Activated CD8-positive, alpha-beta memory T cell treated with anti-CD3 and anti-CD28 coated beads, Interleukin-2, amount 10 ng/mL, durations not matched to agents 7 days and 5 days (primary cell): ENCODE results near the gene CABLES2. TPM values are rescaled to one million over a fixed set of nuclear protein-coding genes. Genes with fewer than 3 reads are reported as not detected.

Experiments used
- ATAC-seq: fragments of 150-1000 bp; cut with Tn5 transposase; one replicate; pipeline ENCODE4 v1.10.0; 2021; ENCODE audit warnings: moderate library complexity
- CTCF ChIA-PET: fragments of 350-600 bp; sonication (Branson Sonifier 250); formaldehyde crosslinking; loops from one replicate; lab custom pipeline; 2021; ENCODE audit warnings: antibody characterized with exemption; lab: Charles Lee
- DNase-seq: peaks from one replicate; pipeline ENCODE4 v3.0.0-alpha.2; 2020
- H3K27ac Mint-ChIP-seq: one replicate; pipeline ENCODE4 v1.8.0; 2021; ENCODE audit warnings: mild to moderate bottlenecking, mixed read lengths
- H3K27me3 Mint-ChIP-seq: one replicate; pipeline ENCODE4 v1.8.0; 2021; ENCODE audit warnings: mixed read lengths
- H3K36me3 Mint-ChIP-seq: one replicate; pipeline ENCODE4 v1.8.0; 2021; ENCODE audit warnings: mild to moderate bottlenecking, mixed read lengths
- H3K4me1 Mint-ChIP-seq: one replicate; pipeline ENCODE4 v1.8.0; 2021; ENCODE audit warnings: mixed read lengths
- H3K4me3 Mint-ChIP-seq: one replicate; pipeline ENCODE4 v1.8.0; 2021; ENCODE audit warnings: mild to moderate bottlenecking, moderate library complexity, mixed read lengths
- H3K9me3 Mint-ChIP-seq: one replicate; pipeline ENCODE4 v1.8.0; 2022; ENCODE audit warnings: low read depth, mixed read lengths
- total RNA-seq, 2 experiments: library from RNA; stranded (reverse); gene quantifications; one replicate each; pipeline ENCODE4 v1.2.3, GENCODE V29; 2021

Gene CABLES2, protein sequence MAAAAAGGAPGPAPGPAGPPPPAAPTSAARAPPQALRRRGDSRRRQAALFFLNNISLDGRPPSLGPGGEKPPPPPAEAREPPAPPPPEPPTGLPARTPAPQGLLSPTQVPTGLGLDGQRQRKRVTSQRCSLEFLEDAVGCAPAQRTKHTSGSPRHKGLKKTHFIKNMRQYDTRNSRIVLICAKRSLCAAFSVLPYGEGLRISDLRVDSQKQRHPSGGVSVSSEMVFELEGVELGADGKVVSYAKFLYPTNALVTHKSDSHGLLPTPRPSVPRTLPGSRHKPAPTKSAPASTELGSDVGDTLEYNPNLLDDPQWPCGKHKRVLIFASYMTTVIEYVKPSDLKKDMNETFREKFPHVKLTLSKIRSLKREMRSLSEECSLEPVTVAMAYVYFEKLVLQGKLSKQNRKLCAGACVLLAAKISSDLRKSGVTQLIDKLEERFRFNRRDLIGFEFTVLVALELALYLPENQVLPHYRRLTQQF
- total RNA-seq: 10 to 100 TPM; 15.6 to 16.5 TPM

GRCh38 chr20:62407221-62407992 is at the start of gene CABLES2:
TSS of gene CABLES2 (minus strand) at chr20:62407285. CDS start at chr20:62407276, 9 bp downstream.
- Mint-ChIP-seq H3K36me3 (no peaks in the 10 kb centered on the region), H3K27me3 (peaks cover 4% of the 10 kb centered on the region), H3K4me3 (peak within 1 kb of the TSS; percentile 79), H3K4me1 (peaks cover 27% of the 10 kb centered on the region), H3K27ac (peak within 1 kb of the TSS; percentile 90), H3K9me3 (no peaks in the 10 kb centered on the region)
- CTCF ChIA-PET: no interaction called here
- ATAC-seq (peak; percentile 93), DNase-seq (peak; percentile 95)

DNA sequence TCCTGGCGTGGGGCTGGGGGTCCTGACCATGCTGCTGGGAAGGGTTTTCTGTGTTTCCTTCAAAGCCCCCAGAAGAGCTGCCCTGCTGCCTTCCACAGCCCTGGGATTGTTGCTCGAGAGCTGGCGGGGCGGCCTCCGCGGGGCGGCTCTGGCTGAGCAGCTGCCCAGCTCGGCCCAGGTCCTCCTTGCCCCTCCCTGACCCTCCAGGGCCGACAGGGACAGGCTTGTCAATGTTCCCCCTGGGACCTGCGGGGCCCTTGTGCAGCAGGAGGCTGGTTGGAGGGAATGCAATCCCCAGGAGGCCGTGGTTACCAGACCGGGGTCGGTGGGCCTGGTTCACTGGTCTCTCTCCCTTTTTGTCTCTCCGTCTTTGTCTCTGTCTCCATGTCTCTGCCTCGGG is 48.8 kb upstream of the CABLES2 start:
- no peak overlapping the region for H3K27ac Mint-ChIP-seq
- H3K27me3 Mint-ChIP-seq: peaks cover 2% of the 10 kb centered on the region
- ATAC-seq (no peak), DNase-seq (no peak)
- CTCF ChIA-PET: no interaction called here
- H3K9me3 Mint-ChIP-seq: no peaks in the 10 kb centered on the region
- no peaks in the 10 kb centered on the region for H3K4me1 Mint-ChIP-seq
- H3K36me3 Mint-ChIP-seq: no peaks in the 10 kb centered on the region
- H3K4me3 Mint-ChIP-seq: no peak overlapping the region

- no peak overlapping the region for H3K4me3 Mint-ChIP-seq
- CTCF ChIA-PET: no interaction called here
- no peaks in the 10 kb centered on the region for H3K36me3 Mint-ChIP-seq
Observed at GRCh38 chr20:62454904-62455636, 48.0 kb upstream of the CABLES2 start.

GRCh38 chr20:62453186-62453808 is 46.2 kb upstream of the CABLES2 start:
- Mint-ChIP-seq H3K4me1 (no peaks in the 10 kb centered on the region), H3K4me3 (no peak overlapping the region), H3K36me3 (no peaks in the 10 kb centered on the region), H3K27ac (no peak overlapping the region), H3K27me3 (peaks cover 2% of the 10 kb centered on the region), H3K9me3 (no peaks in the 10 kb centered on the region)
- DNase-seq: no peak
- no peak for ATAC-seq
- CTCF ChIA-PET: no interaction called here

More at GRCh38 chr20:62454904-62455636, 48.0 kb upstream of the CABLES2 start:
- H3K27me3 Mint-ChIP-seq: peaks cover 2% of the 10 kb centered on the region
- DNase-seq: no peak
- no peak for ATAC-seq
- no peak overlapping the region for H3K27ac Mint-ChIP-seq
- no peaks in the 10 kb centered on the region for H3K9me3 Mint-ChIP-seq
- H3K4me1 Mint-ChIP-seq: no peaks in the 10 kb centered on the region

GRCh38 chr20:62452475-62453095 is 45.5 kb upstream of the CABLES2 start:
- no peaks in the 10 kb centered on the region for H3K4me1 Mint-ChIP-seq
- DNase-seq: no peak
- H3K36me3 Mint-ChIP-seq: no peaks in the 10 kb centered on the region
- no peak for ATAC-seq
- H3K4me3 Mint-ChIP-seq: no peak overlapping the region
- CTCF ChIA-PET: no interaction called here
- H3K27ac Mint-ChIP-seq: no peak overlapping the region
- peaks cover 2% of the 10 kb centered on the region for H3K27me3 Mint-ChIP-seq
- no peaks in the 10 kb centered on the region for H3K9me3 Mint-ChIP-seq

DNA sequence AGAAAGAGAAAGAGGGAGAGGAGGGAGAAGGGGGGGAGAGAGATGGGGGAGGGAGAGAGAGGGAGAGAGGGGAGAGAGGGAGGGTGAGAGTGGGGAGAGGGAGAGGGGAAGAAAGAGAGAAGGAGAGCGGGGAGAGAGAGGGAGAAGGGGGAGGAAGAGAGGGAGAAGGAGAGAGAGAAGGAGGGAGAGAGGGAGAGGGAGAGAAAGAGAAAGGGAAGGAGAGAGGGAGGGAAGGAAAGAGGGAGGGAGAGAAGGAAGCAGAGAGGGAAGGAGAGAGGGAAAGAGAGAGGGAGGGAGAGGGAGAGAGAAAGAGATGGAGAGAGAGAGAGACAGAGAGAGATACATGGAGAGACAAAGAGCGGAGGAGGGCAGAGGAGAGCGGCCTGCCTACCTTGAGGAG is 44.9 kb upstream of the CABLES2 start:
- CTCF ChIA-PET: no interaction called here
- ATAC-seq: no peak
- no peaks in the 10 kb centered on the region for H3K9me3 Mint-ChIP-seq
- H3K36me3 Mint-ChIP-seq: no peaks in the 10 kb centered on the region
- H3K4me3 Mint-ChIP-seq: no peak overlapping the region
- peaks cover 2% of the 10 kb centered on the region for H3K27me3 Mint-ChIP-seq
- no peak overlapping the region for H3K27ac Mint-ChIP-seq
- no peak for DNase-seq
- H3K4me1 Mint-ChIP-seq: no peaks in the 10 kb centered on the region

DNA sequence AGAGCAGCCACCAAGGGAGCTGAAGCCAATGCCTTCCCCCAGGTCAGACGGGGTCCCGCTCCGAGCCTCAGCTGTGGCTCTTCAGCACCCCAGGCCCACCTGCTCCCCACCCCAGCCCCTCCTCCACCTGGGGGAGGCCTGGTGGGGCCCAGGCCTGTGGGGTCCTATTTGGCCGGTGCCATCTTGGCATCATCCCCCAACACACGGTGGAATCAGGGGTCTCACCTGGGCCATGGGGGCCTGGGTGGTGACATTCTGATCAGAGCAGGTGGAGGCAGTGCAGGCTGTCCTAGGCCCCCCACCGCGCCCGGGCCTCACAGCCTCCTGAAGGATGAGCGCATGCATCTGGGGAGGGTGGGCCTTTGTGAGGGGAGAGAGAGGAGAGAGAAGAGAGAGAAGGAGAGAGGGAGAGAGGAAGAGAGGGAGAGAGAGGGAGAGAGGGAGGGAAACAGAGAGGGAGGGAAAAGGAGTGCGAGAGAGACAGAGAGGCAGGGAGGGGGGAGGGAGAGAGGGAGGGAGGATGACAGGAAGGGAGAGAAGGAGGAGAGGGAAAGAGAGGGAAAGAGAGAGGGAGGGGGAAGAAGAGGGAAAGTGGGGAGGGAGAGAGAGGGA is 44.2 kb upstream of the CABLES2 start:
- H3K9me3 Mint-ChIP-seq: no peaks in the 10 kb centered on the region
- no peak for DNase-seq
- CTCF ChIA-PET: no interaction called here
- ATAC-seq: no peak
- no peak overlapping the region for H3K27ac Mint-ChIP-seq
- H3K36me3 Mint-ChIP-seq: no peaks in the 10 kb centered on the region
- no peaks in the 10 kb centered on the region for H3K4me1 Mint-ChIP-seq
- H3K4me3 Mint-ChIP-seq: no peak overlapping the region
- peaks cover 2% of the 10 kb centered on the region for H3K27me3 Mint-ChIP-seq

DNA sequence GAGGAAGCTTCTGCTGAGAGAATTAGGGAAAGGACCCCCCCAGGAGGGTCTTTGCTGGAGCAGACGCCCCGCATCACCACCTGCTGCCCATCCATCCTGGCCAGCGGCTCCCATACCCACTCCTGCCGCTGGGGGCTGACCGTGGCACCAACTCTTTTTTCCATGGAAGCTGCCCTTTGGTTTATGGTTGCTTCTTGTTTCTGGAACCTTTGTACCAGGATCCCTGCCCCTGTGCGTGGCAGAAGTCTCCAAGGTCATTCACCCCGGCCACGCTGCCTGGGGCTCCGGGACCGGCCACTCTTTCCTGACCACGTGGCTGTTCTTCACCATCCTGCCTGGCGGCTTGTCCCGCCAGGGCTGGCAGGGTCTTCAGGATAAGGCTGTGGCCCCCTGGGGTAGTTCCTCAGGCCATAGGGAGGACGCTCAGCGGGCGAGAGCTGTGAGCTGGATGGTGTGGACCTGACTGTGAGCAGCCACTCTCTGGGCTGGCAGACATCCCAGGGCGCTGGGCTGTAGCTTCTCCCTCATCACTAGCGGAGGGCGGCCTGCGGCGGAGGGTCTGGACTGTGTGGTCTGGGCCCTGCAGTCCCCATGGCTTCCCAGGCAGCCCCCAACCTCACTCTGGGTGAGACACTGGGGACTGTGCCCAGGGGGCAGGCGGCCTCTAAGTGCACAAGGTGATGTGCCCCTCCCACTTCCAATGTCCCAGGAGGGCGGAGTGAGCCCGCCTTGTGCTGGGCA is 43.0 kb upstream of the CABLES2 start:
- no peaks in the 10 kb centered on the region for H3K4me1 Mint-ChIP-seq
- ATAC-seq (no peak), DNase-seq (no peak)
- no peaks in the 10 kb centered on the region for H3K36me3 Mint-ChIP-seq
- no peak overlapping the region for H3K4me3 Mint-ChIP-seq
- CTCF ChIA-PET: no interaction called here
- peaks cover 2% of the 10 kb centered on the region for H3K27me3 Mint-ChIP-seq
- H3K9me3 Mint-ChIP-seq: no peaks in the 10 kb centered on the region
- H3K27ac Mint-ChIP-seq: no peak overlapping the region

DNA sequence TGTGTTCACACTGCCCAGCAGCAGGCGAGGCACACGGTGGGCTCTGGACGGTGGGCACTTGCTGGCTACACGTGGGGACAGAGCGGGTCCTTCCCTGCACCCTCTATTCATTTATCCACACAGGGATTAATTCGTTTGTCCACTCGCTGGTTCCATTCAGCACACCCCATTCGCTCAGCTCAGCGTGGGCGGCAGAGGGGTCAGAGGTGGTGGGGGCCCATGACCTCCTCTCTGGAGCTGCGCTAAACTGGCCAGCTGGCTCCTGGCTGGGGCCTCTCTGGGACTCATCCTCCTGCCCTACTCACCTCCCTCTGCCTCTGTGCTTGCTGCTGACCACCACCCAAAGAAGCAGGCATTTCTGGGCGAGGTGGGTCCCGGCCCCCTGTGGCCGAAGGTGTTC is 41.7 kb upstream of the CABLES2 start:
- Mint-ChIP-seq H3K4me3 (no peak overlapping the region), H3K36me3 (no peaks in the 10 kb centered on the region), H3K27me3 (no peaks in the 10 kb centered on the region), H3K27ac (no peak overlapping the region), H3K4me1 (no peaks in the 10 kb centered on the region), H3K9me3 (no peaks in the 10 kb centered on the region)
- DNase-seq: no peak
- CTCF ChIA-PET: no interaction called here
- ATAC-seq: no peak

GRCh38 chr20:62448038-62448437 is 41.0 kb upstream of the CABLES2 start:
- Mint-ChIP-seq H3K9me3 (no peaks in the 10 kb centered on the region), H3K27ac (no peak overlapping the region), H3K36me3 (no peaks in the 10 kb centered on the region), H3K27me3 (no peaks in the 10 kb centered on the region), H3K4me1 (no peaks in the 10 kb centered on the region), H3K4me3 (no peak overlapping the region)
- CTCF ChIA-PET: no interaction called here
- DNase-seq (no peak), ATAC-seq (no peak)

DNA sequence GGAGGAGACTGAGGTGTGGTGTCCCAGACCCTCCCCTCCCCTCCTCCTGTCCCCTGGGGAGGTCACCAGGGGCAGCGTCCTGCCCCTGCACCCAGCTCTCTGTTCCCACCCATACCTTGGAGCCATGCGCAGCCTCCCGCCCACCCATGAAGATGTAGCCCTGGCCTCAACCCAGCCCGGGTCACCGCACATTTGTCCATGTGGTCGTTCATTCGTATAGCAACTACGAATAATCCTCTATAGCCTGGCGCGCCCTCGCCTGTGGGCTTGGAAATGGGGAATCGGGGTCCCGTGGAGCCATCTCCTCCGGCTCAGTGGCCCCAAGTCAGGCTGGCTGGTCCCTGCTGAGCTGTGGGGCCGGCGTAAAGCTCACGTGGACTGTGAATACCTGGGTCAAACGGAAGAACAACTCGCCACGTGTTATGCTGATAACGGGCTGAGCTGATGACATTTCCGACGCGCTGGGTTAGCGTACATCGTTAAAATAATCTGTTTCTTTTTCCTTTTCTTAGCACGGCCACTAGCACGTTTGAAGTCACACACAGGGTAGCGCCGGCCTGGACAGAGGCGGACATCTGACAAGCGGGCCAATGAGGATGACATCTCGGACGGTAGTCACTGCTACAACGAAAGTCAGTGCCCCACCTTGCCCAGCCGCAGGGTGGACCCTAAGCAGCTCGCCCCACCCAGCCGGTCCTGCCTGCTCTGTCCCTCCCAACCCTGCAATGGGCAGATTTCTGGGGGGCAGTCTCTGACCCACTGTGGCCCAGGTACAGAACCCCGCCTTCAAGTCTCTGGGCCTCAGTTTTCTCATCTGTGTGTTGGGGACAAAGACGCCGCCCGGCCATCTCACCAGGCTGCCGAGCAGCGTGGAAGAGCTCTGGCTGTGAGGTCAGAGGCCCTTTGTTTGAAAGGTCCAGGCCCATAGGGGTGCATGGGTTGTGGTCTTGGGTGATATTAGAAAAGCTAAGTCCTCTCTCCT is 40.1 kb upstream of the CABLES2 start:
- Mint-ChIP-seq H3K27ac (no peak overlapping the region), H3K27me3 (no peaks in the 10 kb centered on the region), H3K9me3 (no peaks in the 10 kb centered on the region), H3K36me3 (no peaks in the 10 kb centered on the region), H3K4me3 (no peak overlapping the region), H3K4me1 (no peaks in the 10 kb centered on the region)
- DNase-seq (no peak), ATAC-seq (no peak)
- CTCF ChIA-PET: no interaction called here
